GM19099 (cell line): ENCODE data around the gene PRKCSH.

ENCODE experiments used
- POLR2A ChIP-seq: IDR thresholded peaks from 3 replicates; pipeline ENCODE4 v1.6.1; 2011; ENCODE audit warnings: low read depth; ENCODE audit not compliant: insufficient read length; ENCODE audit errors: extremely low read depth

Gene PRKCSH

DNA sequence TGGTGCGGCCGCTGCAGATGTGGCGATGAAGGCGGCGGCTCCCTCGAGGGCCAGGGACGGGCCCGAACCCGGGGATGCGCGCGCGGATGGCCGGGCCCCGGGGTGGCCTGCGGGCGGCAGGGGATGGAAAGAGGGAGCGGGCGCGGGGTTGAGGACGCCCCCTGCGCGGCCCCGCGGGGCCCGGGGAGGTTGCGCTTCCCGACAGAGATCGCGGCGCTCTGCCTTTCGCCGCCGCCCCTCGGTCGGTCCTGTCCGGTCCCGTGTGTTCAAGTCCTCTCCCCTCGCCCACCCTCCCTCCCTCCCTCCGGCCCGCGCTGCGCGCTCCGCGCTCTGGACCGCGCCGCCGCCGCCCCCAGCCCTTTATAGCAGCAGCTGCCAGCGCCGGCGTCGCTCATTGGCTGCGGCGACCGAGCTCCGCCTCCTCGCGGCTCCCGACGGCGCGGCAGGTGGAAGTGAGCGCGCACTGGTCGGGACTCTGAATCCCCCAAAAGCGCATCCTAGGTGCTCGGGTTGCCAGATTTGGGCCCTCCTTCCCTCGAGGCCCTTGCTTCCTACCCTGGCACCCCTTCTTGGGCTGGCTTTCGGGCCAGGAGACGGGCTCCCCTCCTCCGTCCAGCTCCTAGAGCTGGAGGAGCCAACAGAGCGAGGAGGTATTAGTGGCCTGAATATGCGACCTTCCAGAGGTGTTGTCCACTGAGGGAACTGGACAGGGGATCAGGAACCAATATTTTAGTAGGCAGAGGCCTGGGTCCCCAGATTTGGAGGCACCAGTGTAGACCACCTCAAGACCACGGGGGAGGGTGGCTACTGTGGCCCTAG lies 45.5 kb downstream of the PRKCSH start, which contains the start of gene ELAVL3:
Gene ELAVL3 (minus strand): TSS at position 332 of the 819 bp plus-strand sequence. CDS start 438 bp downstream, outside the sequence.
- no peak for TF ChIP-seq POLR2A

DNA sequence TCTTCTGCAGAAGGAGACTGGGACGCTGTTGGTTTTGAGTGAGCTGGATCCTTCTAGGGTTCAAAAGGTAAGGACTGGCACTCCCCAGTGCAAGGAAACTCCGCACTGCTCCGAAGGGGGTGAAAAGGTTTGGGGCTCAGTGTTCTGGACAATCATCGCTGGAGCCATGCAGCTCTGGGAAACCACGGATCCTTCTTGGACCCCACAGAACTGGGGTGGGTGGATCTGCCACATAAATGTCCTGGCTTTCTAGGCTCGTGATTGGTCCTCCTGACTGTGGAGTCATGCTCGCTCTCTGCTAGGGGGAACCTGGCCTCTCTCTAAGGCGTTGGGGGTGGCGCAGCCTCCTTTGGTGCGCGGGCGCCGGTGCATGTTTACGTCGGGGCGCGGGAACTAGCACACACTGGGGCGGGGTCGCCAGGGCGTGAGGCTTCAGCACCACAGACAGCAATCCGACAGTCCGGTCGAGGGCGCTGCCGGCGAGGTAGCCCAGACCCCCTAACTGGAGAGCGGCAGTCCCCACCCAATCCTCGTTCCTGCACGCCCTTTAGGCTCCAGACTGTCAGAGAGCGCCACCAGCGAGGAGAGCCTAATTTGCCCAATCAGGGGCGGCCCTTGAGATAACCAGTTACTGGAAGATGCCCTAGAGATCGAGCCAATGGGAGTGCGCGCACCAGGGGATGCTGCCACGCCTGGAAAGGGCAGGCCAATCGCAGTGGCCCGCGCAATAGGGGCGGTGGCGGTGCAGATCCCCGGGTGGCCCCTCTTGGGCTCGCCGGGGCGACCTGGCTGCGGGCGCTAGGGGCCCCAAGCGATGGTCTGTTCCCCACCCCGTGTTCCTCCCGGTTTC lies 46.3 kb downstream of the PRKCSH start:
- TF ChIP-seq POLR2A: no peak

DNA sequence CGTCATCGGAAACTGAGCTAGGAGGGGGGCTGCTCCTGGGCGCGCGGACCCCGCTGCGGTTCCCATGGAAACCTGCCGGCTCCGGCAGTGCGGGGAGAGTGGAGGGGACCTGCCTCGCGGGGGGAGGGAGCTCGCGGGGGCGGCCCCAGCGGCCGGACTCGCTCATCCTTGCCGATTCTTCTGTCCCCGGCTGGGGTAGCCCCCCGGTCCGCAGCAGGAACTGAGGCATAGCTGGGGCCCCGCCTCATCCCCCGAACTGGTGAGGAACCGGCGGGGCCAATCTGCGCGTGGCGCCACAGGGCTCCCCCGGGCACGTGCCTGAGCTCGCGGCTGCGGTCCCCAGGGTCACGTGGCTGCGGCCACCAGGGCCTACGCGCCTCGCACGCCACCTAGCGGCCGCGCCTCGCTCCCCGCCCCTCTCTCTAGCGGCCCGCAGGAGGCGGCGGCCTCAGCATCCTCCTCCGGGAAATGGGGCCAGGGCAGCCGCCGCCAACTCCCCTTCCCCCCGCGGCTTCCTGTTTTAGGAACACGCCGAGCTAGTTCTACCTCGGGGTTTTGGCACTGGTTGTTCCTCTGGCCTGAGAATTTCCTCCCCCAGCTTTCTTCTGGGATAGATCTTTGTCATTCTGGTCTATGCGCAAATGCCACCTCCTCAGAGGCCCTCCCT lies 47.1 kb downstream of the PRKCSH start:
- TF ChIP-seq POLR2A: no peak

DNA sequence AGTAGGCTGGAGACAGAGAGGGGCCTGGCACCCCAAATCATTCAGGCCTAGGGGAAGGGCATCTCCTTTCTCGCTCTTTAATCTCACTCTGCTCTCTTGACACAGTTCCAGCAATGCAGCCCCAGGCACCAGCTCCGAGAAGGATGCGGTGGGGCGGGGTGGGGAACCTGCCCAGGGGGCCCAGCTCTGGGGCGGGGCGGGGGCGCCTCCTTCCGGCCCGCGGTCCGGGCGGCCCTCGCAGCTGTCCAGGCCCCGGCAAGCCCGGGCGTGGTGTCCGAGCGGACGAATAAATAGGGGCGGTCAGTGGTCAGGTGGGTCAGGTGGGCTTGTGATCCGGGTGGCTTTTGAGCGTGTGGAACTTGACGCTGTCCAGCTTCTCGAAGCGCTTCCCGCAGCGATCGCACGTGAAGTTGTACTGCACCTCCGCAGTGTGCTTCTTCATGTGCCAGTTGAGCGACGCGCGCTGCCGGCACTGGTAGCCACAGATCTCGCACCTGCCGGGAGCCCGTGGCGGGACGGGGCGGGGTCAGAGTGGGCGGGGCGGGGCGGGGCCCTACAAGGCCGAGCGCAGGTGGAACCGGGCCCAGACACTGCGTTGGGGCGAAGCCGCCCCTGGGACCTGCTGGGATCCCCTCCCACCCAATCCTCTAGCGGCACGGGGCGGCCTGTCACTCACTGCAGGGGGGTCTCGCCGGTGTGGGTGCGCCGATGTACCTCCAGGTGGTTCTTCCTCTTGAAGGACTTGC lies 48.1 kb downstream of the PRKCSH start:
- no peak for TF ChIP-seq POLR2A

DNA sequence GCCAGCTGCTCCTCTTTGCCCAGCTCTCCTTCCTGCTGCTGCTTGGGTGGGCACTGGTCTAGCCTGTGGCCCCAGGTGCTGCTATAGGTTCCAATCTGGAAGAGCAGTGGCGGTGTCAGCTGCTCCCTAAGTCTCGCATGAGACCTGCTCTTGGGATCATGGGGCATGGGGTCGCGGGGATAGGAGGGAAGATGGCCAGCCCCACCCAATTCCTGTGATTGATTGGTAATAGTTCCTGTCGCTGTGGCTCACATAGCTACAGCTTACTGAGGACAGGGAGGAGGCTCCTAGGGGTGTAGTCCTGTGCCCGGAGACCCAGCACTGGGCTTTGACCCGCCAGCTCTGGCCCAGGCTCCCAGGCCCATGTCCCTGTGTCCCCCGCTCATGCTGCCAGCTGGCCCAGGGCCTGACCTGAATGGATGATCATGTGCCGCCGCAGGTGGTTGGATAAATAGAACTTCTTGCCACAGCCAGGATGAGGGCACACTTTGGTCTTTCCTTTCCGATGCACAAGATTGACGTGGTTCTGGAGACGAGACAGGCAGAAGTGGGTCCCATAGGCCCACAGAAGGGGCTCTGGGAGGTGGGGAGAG lies 49.9 kb downstream of the PRKCSH start:
- no peak for TF ChIP-seq POLR2A

DNA sequence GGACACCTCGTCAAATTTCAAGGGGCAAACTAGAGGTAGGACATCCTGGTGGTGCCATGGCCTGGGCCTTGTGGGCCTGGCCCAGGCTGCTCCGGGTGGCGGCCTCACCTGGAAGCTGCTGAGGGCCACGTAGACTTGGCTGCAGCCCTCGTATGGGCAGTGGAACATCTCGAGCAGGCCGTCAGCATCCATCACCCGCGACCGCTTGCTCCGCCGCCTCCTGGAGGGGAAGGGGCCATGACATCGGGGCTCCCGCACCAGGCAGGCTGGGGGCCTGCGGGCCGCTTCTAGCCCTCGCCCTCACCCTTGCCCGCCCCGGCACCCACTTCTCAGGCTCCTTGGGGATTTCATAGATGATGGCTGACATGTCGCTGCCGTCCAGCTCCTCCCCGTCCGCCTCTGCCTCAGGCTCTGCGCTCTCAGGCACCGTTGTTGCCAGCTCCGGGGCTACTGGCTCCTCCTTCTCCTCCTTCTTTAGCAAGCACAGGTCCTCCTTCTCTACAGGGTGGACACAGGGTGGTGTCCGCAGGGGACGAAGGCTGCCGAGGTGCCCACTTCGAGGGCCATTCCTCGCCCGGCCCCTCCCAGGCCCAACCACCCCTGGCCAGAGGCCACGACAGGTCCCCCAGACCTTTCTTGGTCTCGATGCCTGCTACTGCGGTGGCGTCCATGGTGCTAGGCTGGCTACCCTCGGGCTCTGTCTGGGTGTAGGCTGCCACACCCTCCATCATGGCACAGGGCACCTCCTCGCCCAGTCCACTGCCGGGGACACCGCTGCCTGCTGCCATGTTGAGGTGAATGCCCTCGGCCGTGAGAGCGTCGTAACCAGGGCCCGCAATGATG lies 51.4 kb downstream of the PRKCSH start:
- TF ChIP-seq POLR2A: no peak

DNA sequence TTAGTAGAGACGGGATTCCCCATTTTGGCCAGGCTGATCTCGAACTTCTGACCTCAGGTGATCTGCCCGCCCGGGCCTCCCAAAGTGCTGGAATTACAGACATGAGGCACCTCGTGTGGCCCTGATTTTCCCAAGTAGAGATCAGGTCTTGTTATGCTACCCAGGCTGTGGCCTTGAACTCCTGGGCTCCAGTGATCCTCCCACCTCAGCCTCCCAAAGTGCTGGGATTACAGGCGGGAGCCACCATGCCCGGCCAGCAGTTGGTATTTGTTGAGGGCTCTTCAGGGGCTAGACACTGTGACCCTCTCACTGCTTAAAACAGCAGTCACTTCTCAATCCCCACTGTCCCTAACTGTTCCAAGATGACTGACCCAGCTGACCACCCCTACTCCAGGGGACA lies 53.9 kb downstream of the PRKCSH start:
- TF ChIP-seq POLR2A: no peak

DNA sequence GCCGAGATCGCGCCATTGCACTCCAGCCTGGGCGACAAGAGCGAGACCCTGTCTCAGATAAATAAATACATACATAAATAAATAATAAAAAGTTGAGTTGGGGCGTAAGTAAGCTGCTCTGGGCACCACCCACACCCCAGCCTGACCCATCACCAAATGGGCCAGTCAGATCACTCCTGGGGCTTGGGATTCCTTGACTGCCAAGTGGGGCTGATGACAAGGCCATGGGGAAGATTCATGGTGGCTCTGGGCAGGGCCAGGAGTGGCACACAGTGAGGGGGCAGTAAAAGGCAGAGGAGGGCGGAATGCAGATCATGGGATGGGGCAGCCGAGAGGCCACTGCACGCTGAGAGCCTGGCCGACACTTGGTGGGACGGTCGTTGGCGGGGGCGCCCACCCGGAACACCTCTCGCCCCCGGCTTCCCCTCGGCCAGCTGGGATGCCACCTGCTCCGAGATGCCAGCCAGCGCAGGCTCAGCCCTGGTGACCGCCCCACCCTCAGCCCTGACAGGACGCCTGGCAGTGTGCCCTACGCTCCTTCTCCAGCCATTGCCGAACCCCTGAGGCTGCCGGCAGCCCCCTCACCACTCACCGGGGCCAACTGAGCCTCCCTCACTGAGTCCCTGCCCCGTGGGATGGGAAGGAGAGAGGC lies 59.3 kb downstream of the PRKCSH start:
- no peak for TF ChIP-seq POLR2A

DNA sequence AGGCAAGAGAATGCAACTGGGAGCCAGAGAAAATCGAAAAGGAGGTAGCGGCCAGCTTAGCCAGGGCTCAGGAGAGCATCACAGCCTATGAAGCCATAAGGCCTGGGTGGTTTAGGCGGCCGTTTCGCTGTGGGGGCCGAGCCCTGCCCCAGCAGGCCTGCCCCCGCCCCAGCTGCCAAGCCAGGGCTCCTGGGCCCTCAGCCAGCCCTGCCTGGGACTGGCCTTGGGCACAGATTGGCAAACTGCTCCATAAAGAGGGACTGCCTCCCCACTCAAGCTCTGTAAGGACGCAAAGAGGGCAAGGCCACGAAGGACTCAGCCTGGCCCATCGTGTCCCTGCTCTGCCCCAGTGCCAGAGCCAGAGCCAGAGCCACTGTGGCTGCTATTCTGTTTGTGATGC lies 60.0 kb downstream of the PRKCSH start:
- TF ChIP-seq POLR2A: no peak

DNA sequence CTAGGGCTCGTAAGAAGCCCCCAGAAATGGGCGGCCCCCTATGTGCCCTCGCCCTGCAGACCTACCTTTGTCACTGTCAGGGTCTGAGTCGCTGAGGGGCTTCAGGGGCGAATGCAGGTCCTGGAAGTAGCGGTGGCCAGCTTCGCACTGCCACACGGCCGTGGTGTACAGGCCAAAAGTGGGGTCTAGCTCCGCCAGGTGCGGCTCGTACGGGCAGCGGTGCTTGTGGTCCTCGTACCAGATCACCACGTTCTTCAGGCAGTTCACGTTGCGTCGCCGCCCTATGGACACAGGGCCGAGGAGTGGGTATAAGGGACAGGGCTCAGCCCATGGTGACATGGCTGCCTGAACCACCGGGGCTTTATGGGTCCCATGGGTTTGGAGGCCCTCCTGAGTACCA lies 60.5 kb downstream of the PRKCSH start:
- TF ChIP-seq POLR2A: no peak

DNA sequence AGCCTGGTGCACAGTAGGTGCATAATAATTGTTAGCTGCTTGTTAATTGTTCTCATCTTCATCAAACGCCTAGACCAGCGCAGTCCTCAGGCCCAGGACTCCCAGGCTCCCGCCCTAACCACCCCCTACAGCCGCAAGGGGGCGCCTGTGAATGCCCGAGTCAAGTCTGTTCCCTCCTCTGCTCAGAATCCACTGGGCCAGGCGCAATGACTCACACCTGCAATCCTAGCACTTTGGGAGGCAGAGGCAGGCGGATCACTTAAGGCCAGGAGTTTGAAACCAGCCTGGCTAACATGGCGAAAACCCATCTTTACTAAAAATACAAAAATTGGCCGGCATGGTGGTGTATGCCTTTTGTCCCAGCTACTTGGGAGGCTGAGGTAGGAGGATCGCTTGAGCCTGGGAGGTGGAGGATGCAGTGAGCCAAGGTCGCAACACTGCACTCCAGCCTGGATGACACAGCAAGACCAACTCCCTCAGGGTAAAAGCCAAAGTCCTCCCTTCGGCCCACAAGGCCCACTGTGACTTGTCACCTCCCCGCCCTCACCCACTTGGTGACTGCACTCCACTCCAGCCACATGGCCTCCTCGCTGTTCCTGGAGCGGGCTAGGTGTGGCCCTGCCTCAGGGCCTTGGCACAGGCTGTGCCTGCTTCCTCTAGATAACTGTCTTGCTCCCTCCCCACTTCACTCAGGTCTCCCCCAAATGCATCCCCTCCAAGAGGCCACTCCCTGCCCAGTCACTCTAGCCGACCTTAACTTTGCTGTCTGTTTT lies 61.1 kb downstream of the PRKCSH start:
- TF ChIP-seq POLR2A: no peak

DNA sequence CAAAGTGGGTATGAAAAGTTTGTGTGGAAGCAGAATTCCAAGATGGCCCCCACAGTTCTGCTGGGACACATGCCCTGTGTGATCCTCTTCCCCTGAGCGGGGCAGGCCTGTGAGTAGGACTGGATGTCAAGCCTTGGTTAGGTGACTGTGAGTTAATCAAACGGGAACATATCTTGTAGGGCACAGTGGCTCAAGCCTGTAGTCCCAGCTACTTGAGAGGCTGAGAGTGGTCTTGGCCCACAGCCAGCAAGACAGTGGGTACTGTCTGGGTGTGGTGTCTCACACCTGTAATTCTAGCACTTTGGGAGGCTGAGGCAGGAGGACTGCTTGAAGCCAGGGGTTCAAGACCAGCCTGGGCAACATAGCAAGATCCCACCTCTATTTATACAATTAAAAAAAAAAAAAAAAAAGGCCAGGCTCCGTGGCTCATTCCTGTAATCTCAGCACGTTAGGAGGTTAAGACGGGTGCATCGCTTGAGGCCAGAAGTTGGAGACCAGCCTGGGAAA lies 63.8 kb downstream of the PRKCSH start:
- TF ChIP-seq POLR2A: no peak
